BJ (cell line): ENCODE results near the gene SCART1. TPM values are rescaled to one million over a fixed set of nuclear protein-coding genes. Genes with fewer than 3 reads are reported as not detected.
"Not testable (repeated sequence)": the region's sequence is repeated elsewhere in the genome, so short reads cannot be mapped to it uniquely, and the experiment has no call there.

ENCODE experiments used
- CTCF ChIA-PET: fragments of 350-600 bp; formaldehyde crosslinking; extraction: SDS; loops from one replicate; lab custom pipeline; 2021; ENCODE audit warnings: antibody characterized with exemption, inconsistent platforms; lab: Yijun Ruan, JAX
- POLR2A ChIA-PET: fragments of 300-600 bp; sonication (Branson Sonifier 250); formaldehyde crosslinking; extraction: SDS; loops from one replicate; lab custom pipeline; 2021; ENCODE audit warnings: antibody characterized with exemption; lab: Charles Lee
- DNase-seq: peaks from one replicate; pipeline ENCODE4 v3.0.0-alpha.2; 2011; ENCODE audit warnings: low read depth
- H3K27me3 ChIP-seq: 2 replicates; pipeline ENCODE4 v1.6.0; 2011; ENCODE audit warnings: low read length; ENCODE audit not compliant: control insufficient read depth, insufficient read depth
- H3K36me3 ChIP-seq: 2 replicates; pipeline ENCODE4 v1.5.1; 2011; ENCODE audit warnings: low read length; ENCODE audit not compliant: control insufficient read depth, insufficient read depth
- H3K4me3 ChIP-seq: 2 replicates; pipeline ENCODE4 v1.5.1; 2011; ENCODE audit warnings: low read depth, mild to moderate bottlenecking, control low read depth, low read length
- polyA plus RNA-seq: library from polyadenylated mRNA; depleted of rRNA; stranded (reverse); fragments of >200 nt; gene quantifications from 2 replicates; pipeline ENCODE4 v1.2.3, GENCODE V29; 2011
- TF ChIP-seq, protein P1 (sequence below): IDR thresholded peaks from 2 replicates; pipeline ENCODE4 v1.5.1; 2011; ENCODE audit warnings: low read depth, mild to moderate bottlenecking, control low read depth, inconsistent platforms, low read length, moderate library complexity; ENCODE audit not compliant: insufficient read depth

Gene SCART1
- polyA plus RNA-seq, 1 experiment, result 1.3 TPM

DNA sequence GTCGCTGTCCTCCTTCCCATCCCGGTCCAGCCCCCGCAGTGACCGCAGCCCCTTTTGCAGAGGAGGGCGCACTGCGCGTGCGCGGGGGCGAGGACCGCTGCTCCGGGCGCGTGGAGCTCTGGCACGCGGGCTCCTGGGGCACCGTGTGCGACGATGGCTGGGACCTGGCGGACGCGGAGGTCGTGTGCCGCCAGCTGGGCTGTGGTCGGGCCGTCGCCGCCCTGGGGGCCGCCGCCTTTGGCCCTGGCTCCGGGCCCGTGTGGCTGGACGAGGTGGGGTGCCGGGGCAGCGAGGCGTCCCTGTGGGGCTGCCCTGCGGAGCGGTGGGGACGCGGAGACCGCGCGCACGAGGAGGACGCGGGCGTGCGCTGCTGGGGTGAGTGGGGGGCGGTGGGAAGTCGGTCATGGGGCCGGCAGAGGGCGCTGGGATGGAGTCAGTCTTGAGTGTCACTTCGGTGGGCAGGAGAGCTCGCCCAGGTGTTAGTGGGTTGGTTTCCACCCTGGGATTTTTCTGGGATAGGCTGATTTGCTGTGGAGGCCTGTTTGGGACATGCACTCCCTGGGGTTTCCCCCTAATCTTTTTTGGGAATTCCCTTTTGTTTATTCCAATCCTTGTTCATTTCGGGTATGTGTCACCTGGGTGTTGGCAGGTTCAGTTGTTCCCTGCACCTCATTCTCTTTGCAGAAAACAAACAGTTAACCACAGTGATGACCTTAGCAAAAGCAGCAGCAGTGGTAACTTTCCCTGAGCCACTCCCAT, 11.6 kb downstream of the SCART1 start:
- H3K27me3 ChIP-seq, result no peaks in the 10 kb centered on the region
- ChIA-PET CTCF (interaction anchor here (0.6 to 2.3 kb wide), 3 partner anchors 23 to 27 kb away, joined by 3 to 7 read pairs (median 3); no protein-coding TSS in a partner anchor), POLR2A (no interaction called here)
- no peak overlapping the region for H3K4me3 ChIP-seq
- no peaks in the 10 kb centered on the region for H3K36me3 ChIP-seq
- DNase-seq, result no peak
- TF ChIP-seq, protein P1, sequence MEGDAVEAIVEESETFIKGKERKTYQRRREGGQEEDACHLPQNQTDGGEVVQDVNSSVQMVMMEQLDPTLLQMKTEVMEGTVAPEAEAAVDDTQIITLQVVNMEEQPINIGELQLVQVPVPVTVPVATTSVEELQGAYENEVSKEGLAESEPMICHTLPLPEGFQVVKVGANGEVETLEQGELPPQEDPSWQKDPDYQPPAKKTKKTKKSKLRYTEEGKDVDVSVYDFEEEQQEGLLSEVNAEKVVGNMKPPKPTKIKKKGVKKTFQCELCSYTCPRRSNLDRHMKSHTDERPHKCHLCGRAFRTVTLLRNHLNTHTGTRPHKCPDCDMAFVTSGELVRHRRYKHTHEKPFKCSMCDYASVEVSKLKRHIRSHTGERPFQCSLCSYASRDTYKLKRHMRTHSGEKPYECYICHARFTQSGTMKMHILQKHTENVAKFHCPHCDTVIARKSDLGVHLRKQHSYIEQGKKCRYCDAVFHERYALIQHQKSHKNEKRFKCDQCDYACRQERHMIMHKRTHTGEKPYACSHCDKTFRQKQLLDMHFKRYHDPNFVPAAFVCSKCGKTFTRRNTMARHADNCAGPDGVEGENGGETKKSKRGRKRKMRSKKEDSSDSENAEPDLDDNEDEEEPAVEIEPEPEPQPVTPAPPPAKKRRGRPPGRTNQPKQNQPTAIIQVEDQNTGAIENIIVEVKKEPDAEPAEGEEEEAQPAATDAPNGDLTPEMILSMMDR, result no peak

DNA sequence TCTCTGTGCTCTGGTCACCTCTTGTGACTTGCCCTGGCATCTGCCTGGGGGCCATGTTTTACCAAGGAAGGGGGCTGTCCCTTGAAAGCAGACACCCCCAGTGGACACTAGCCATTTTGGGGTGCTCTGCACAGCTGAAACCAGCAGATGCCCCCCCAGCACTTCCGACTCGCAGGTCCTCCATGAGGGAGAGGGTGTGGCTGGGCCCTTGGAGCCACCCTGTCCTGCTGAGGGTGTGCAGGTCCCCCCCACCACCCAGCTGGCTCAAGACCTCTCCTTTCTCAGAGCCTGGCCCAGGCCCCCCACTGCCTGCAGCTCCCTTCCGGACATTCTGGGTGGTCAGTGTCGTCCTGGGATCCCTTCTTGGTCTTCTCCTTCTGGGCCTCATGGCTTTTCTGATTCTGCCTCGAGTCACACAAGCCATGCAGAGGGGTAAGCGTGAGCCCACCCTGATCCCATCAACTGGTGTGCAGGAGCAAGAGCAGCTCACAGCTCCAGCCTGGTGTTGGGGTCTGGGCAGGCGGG, 12.3 kb downstream of the SCART1 start:
- Histone ChIP-seq H3K36me3 (no peaks in the 10 kb centered on the region), H3K4me3 (no peak overlapping the region), H3K27me3 (no peaks in the 10 kb centered on the region)
- no peak for DNase-seq
- ChIA-PET CTCF (interaction anchor here (0.6 to 2.3 kb wide), 3 partner anchors 23 to 27 kb away, joined by 3 to 7 read pairs (median 3); no protein-coding TSS in a partner anchor), POLR2A (no interaction called here)
- TF ChIP-seq, protein P1, result no peak

DNA sequence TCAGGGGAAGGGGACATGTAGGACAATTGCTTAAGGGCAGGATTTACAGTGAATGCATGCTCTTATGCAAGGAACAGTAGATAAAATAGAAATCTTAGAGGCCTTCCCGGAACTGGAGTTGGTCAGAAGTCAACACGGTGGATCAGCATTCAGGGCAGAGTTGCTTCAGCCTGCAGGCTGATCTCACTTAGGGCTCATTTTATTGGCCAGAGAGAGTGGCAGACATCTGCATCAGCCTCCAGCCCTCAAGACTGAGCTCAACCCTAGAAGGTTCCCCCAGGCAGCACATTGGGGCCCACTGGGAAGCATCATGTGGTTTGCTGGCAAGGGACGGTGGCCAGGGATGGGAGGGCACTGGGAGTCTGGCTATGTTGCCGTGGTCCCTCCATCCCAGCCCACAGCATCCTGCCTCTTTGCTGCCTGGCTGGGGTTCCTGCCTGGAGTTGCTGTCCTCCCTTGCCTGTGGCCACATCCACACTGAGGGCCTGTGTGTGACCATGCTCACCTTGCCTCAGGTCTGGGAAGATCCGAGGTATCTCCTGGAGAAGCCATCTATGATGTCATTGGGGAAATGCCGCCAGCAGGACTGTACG, 13.0 kb downstream of the SCART1 start:
- ChIA-PET POLR2A (no interaction called here), CTCF (no interaction called here)
- TF ChIP-seq, protein P1, result no peak
- Histone ChIP-seq H3K4me3 (no peak overlapping the region), H3K27me3 (no peaks in the 10 kb centered on the region), H3K36me3 (no peaks in the 10 kb centered on the region)
- no peak for DNase-seq

DNA sequence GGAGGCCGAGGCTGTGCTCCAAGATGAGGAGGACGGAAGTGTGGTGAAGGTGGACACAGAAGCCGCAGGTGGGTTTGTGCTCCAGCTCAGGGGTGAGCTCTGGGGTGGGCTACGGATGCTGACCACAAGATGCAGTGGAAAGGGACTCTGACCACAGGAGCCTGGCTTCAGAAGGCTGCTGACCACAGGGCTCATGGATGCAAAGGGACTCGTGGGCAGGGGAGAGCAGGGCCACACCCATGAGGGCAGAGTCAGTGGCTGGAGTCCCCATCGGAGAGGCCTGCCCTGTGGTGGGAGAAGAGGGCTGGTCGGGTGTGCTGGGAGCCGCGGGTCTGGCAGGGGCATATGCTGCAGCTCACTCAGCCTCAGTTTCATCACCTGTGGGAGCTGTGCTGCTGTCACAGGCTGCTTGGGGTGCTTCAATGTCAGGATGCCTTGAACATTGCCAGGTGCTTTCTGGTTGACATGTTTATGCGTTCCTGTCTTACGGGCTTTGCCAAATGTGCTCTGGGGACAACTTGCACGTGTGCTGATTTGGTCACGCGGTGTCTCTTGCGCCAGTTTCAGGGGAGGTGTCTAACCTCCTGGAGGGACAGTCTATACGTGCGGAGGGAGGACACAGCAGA, 13.7 kb downstream of the SCART1 start:
- TF ChIP-seq, protein P1, result no peak
- H3K36me3 ChIP-seq, result no peaks in the 10 kb centered on the region
- CTCF ChIA-PET, result interaction anchor here (0.7 kb wide), 1 partner anchor 25 kb away, joined by 3 read pairs; no protein-coding TSS in a partner anchor
- no peaks in the 10 kb centered on the region for H3K27me3 ChIP-seq
- H3K4me3 ChIP-seq, result no peak overlapping the region
- DNase-seq, result no peak
- POLR2A ChIA-PET, result no interaction called here

DNA sequence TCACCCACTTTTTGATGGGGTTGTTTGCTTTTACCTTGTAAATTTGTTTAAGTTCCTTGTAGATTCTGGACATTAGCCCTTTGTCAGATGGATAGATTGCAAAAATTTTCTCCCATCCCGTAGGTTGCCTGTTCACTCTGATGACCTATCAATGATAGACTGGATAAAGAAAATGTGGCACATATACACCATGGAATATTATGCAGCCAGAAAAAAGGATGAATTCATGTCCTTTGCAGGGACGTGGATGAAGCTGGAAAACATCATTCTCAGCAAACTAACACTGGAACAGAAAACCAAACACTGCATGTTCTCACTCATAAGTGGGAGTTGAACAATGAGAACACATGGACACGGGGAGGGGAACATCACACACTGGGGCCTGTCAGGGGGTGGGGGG, 15.5 kb downstream of the SCART1 start:
- POLR2A ChIA-PET, H3K27me3 ChIP-seq, H3K36me3 ChIP-seq, CTCF ChIA-PET, DNase-seq, H3K4me3 ChIP-seq: not testable (repeated sequence)
